HFFc6 (cell line): ENCODE data around the gene THSD4. TPM values are rescaled to one million over a fixed set of nuclear protein-coding genes. Genes with fewer than 3 reads are reported as not detected.
A peak's percentile ranks its signal among the peaks of the same experiment; 100 is the strongest.

Experiments
- DNase-seq: peaks from one replicate; pipeline ENCODE4 v3.0.0-alpha.2; 2018
- H3K27ac Mint-ChIP-seq: 2 replicates; pipeline ENCODE4 v1.8.0; 2020; ENCODE audit warnings: mild to moderate bottlenecking, mixed read lengths
- H3K27me3 Mint-ChIP-seq: 2 replicates; pipeline ENCODE4 v1.8.0; 2021; ENCODE audit warnings: mild to moderate bottlenecking, moderate library complexity, mixed read lengths; ENCODE audit not compliant: insufficient read depth
- H3K36me3 Mint-ChIP-seq: 2 replicates; pipeline ENCODE4 v1.8.0; 2021; ENCODE audit warnings: low read depth, mixed read lengths
- H3K4me1 Mint-ChIP-seq: 2 replicates; pipeline ENCODE4 v1.8.0; 2020; ENCODE audit warnings: low read depth, mixed read lengths
- H3K4me3 Mint-ChIP-seq: 2 replicates; pipeline ENCODE4 v1.8.0; 2020; ENCODE audit warnings: mild to moderate bottlenecking, moderate library complexity, mixed read lengths
- H3K9me3 Mint-ChIP-seq: 2 replicates; pipeline ENCODE4 v1.8.0; 2020; ENCODE audit warnings: mild to moderate bottlenecking, mixed read lengths
- CTCF ChIP-seq: fragments of 200-600 bp; sonication (generic); IDR thresholded peaks from 2 replicates; pipeline ENCODE4 v1.5.0; 2021; ENCODE audit warnings: antibody characterized with exemption, mild to moderate bottlenecking
- total RNA-seq, 6 experiments: library from RNA; stranded (reverse); fragmentation: NEBNext Ultra II Directional; extraction: Animal tissue kit (Norgen Biotek cat#: 25700); gene quantifications; 2 replicates in 1 of 6; 3 replicates in 5 of 6; pipeline ENCODE4 v1.2.3, GENCODE V29; 2021

The THSD4 gene
- total RNA-seq, 6 experiments from 2014 or later = 32.7 to 39.1 (median 36.4) TPM

DNA sequence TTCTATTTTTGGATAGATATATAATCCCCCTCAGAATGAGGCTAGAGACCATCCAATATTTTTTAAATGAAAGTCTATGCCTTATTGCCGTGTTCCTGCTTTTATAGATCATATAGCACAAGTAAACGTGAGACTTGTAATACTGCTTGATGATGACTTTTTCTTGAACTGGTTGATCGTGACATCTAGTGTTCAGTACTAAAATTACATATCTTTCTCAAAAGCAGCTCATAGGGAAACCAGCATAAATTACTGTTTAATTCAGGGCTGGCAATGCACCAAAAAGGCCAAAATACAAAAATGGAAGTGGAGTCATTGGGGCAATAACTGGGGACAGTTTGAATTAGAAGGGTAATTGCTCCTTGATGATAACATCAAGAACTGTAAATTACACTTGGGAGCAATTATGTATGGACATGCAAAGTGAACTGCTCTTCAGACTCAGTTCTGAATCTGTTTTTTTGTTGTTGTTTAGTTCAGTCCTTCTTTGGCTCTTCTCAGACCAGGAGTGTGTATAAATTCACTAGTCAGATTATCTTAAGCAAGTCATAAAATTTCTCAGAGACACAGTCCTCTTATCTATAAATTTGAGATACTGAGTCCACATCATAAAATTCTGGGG lies 325.3 kb downstream of the THSD4 start:
- H3K4me1 Mint-ChIP-seq = peaks cover 32% of the 10 kb centered on the region
- no peak overlapping the region for H3K27ac Mint-ChIP-seq
- DNase-seq = peak; percentile 70
- peaks cover 2% of the 10 kb centered on the region; the same call in 1 of the 2 replicates for H3K27me3 Mint-ChIP-seq
- peaks cover 17% of the 10 kb centered on the region for H3K36me3 Mint-ChIP-seq
- H3K9me3 Mint-ChIP-seq = peaks cover 8% of the 10 kb centered on the region
- no peak overlapping the region for H3K4me3 Mint-ChIP-seq
- peak; percentile 86 for TF ChIP-seq CTCF

- DNase-seq = peak; percentile 28
- Mint-ChIP-seq H3K36me3 (no peaks in the 10 kb centered on the region), H3K4me1 (peaks cover 18% of the 10 kb centered on the region), H3K27me3 (peaks cover 2% of the 10 kb centered on the region; the same call in 1 of the 2 replicates), H3K27ac (no peak overlapping the region), H3K9me3 (no peaks in the 10 kb centered on the region), H3K4me3 (no peak overlapping the region)
- TF ChIP-seq CTCF = peak; percentile 96
These were observed 328.3 kb downstream of the THSD4 start for GRCh38 chr15:71443538-71443937.

- H3K36me3 Mint-ChIP-seq = no peaks in the 10 kb centered on the region
- H3K4me3 Mint-ChIP-seq = no peak overlapping the region
- H3K4me1 Mint-ChIP-seq = peaks cover 11% of the 10 kb centered on the region
- no peak for DNase-seq
- H3K27ac Mint-ChIP-seq = no peak overlapping the region
- H3K9me3 Mint-ChIP-seq = no peaks in the 10 kb centered on the region
- H3K27me3 Mint-ChIP-seq = peaks cover 2% of the 10 kb centered on the region; the same call in 1 of the 2 replicates
- no peak for TF ChIP-seq CTCF
These were observed 328.9 kb downstream of the THSD4 start for GRCh38 chr15:71444032-71444810.

GRCh38 chr15:71444866-71445590 lies 329.8 kb downstream of the THSD4 start:
- peak; percentile 74 for DNase-seq
- Mint-ChIP-seq H3K27ac (no peak overlapping the region), H3K27me3 (peaks cover 2% of the 10 kb centered on the region; the same call in 1 of the 2 replicates), H3K4me1 (peaks cover 11% of the 10 kb centered on the region), H3K36me3 (no peaks in the 10 kb centered on the region), H3K4me3 (no peak overlapping the region), H3K9me3 (no peaks in the 10 kb centered on the region)
- TF ChIP-seq CTCF = no peak

DNA sequence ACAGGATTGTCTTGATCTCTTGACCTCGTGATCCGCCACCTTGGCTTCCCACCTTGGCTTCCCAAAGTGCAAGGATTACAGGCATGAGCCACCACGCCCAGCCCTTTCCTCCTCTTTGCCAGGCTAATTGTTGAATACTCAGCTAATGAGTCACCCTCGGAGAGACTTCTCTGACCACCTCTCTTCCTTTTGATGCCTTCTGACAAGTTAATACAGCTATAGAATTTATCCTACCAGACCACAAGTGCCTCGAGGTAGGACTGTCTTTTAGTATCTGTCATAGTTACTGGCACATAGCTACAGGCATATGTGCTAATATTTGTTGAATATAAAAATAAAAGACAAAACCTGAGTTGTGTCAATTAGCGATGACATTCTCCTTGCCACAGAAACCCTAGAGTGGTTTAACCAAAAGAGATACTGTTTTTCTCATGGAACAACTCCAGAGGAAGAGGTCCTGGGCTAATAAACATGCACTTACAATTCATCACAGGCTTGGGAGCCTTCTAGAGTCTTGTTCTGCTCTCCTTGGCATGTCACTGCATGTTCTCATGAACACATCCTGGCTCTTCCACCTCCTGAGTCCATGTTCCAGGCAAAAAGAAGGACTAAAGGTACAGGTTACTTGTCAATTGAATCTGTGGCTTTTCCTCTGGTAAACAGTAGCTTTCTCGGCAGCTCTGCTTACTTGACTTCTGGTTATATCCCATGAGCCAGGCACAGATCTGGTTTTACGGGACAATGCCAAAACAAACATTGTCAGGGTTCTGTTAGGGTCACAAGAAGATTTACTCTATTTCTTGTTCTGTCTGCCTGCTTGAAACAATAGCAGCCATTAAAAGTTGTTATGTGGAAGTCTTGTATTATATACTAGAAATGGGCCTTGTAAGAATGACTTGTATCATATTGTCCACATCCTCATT lies 332.3 kb downstream of the THSD4 start:
- H3K9me3 Mint-ChIP-seq = no peaks in the 10 kb centered on the region
- H3K4me1 Mint-ChIP-seq = no peaks in the 10 kb centered on the region
- peak; percentile 64 for DNase-seq
- TF ChIP-seq CTCF = no peak
- H3K4me3 Mint-ChIP-seq = peak overlapping the region; percentile 29; the same call in 1 of the 2 replicates
- H3K27ac Mint-ChIP-seq = peak overlapping the region; percentile 65
- no peaks in the 10 kb centered on the region; the same call in 1 of the 2 replicates for H3K27me3 Mint-ChIP-seq
- no peaks in the 10 kb centered on the region for H3K36me3 Mint-ChIP-seq
